GM21619 (cell line): ENCODE measurements around the gene HPCA.

Source experiments
- ATAC-seq: cut with Tn5 transposase; IDR thresholded peaks from one replicate; pipeline ENCODE4 v1.9.1; 2021; ENCODE audit not compliant: unreplicated experiment

Gene HPCA

GRCh38 chr1:32928285-32928684, 42.0 kb downstream of the HPCA start:
- ATAC-seq, result no peak

- no peak for ATAC-seq
Observed at GRCh38 chr1:32928715-32929114, 42.4 kb downstream of the HPCA start.

GRCh38 chr1:32929366-32929765, 43.1 kb downstream of the HPCA start:
- no peak for ATAC-seq

GRCh38 chr1:32931760-32932159, 45.5 kb downstream of the HPCA start:
- ATAC-seq, result no peak

- no peak for ATAC-seq
Observed at GRCh38 chr1:32933742-32934322, 47.5 kb downstream of the HPCA start.

GRCh38 chr1:32934535-32934934, 48.2 kb downstream of the HPCA start:
- no peak for ATAC-seq

- no peak for ATAC-seq
Observed at GRCh38 chr1:32937061-32937460, 50.8 kb downstream of the HPCA start.

- no peak for ATAC-seq
Observed at GRCh38 chr1:32939655-32940371, 53.5 kb downstream of the HPCA start.

- no peak for ATAC-seq
Observed at GRCh38 chr1:32944180-32944579, 57.9 kb downstream of the HPCA start.
